GM23248 (cell line): ENCODE measurements around the gene TCEA2.

Experiments used
- EZH2 ChIP-seq: fragments of 200-600 bp; sonication (generic); IDR thresholded peaks from 2 replicates; pipeline ENCODE4 v1.6.1; 2018; ENCODE audit warnings: antibody characterized with exemption, mild to moderate bottlenecking; ENCODE audit not compliant: insufficient read depth, poor library complexity, severe bottlenecking
- EZH2phosphoT487 ChIP-seq: fragments of 200-600 bp; sonication (generic); IDR thresholded peaks from 2 replicates; pipeline ENCODE4 v1.6.1; 2018; ENCODE audit warnings: antibody characterized with exemption, moderate library complexity, mild to moderate bottlenecking, low read depth; ENCODE audit not compliant: insufficient read depth

DNA sequence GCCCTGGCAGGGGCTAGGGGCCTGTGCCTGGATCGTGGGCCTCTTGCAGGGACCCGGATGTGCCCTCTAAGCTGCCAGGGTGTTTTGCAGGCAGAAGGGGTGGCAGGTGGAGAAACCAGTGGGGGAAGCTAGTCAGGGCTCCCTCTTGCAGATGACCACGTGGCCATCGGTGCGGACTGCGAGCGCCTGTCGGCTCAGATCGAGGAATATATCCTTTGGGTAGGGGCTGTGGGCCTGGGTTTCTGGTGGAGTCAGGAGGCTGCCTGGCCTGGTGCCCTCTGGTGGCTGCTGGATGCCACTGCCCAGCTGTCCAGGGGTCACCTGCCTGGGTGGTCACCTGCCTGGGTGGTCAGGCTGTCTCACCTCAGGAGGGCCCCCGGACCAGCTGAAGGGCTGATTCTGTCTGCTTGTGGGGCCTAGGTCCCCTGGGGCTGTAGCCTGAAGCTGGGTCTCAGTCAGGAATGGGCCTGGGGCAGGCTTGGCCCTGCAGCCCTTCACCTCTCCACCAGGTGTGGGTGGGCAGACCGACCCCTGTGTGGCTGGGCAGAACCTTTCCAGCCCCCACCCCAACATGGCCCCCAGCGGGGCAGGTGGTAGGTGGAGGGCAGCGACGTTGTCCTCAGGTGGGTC lies 6.7 kb downstream of the TCEA2 start:
- no peak for TF ChIP-seq EZH2
- TF ChIP-seq EZH2phosphoT487 = no peak
